Measurements from ENCODE around the gene ATP10A. TPM values are rescaled to one million over a fixed set of nuclear protein-coding genes. Genes with fewer than 3 reads are reported as not detected.

The ATP10A gene
- total and polyA plus RNA-seq, 7 donors: 0.08 to 0.60 (median 0.36) TPM

DNA sequence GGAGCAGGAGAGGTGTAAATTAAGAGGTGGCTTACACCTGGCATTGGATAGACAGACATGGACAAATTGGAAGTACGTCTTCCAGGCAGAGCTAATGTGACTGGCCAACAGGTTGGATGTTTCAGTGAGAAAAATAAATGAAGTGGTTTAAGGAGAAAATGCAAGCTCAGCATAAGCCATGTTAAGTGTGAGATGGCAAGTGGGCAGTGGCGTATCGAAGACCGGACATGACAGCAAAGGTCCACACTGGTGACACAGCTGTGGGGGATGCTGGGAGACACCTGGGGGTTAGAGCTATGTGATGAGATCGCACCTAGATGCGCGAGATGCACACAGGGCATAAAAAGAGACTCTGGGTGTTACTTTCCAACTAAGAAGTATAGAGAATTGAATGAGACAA is 3.7 kb upstream of the ATP10A start:
- H3K9me3 ChIP-seq: no peaks in the 10 kb centered on the region
- H3K4me3 ChIP-seq: no peak overlapping the region
- intact Hi-C loops (cut with DNase I): loop anchor here in 1 of 2 donors (10.0 kb wide), 1 partner anchor 52 kb away; no protein-coding TSS in a partner anchor
- H3K27ac ChIP-seq: no peak overlapping the region
- WGBS, 3 donors: 95 to 96% (median 95%) methylated on average over 7 of the region's 7 CpGs
- no peak for ATAC-seq
- peaks cover 0 to 7% (median 2%) of the 10 kb centered on the region in 3 donors for H3K27me3 ChIP-seq (ENCODE audit: insufficient read depth in 3 of 3, low read length in 2 of 3)
- no peaks in the 10 kb centered on the region for H3K36me3 ChIP-seq (ENCODE audit: insufficient read depth in 1 of 2, low read depth in 1 of 2)
- TF ChIP-seq, protein P1, sequence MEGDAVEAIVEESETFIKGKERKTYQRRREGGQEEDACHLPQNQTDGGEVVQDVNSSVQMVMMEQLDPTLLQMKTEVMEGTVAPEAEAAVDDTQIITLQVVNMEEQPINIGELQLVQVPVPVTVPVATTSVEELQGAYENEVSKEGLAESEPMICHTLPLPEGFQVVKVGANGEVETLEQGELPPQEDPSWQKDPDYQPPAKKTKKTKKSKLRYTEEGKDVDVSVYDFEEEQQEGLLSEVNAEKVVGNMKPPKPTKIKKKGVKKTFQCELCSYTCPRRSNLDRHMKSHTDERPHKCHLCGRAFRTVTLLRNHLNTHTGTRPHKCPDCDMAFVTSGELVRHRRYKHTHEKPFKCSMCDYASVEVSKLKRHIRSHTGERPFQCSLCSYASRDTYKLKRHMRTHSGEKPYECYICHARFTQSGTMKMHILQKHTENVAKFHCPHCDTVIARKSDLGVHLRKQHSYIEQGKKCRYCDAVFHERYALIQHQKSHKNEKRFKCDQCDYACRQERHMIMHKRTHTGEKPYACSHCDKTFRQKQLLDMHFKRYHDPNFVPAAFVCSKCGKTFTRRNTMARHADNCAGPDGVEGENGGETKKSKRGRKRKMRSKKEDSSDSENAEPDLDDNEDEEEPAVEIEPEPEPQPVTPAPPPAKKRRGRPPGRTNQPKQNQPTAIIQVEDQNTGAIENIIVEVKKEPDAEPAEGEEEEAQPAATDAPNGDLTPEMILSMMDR (IDR thresholded peaks at IDR 0.05): no peak
- H3K4me1 ChIP-seq: peaks cover 4% of the 10 kb centered on the region
- no peak for DNase-seq

DNA sequence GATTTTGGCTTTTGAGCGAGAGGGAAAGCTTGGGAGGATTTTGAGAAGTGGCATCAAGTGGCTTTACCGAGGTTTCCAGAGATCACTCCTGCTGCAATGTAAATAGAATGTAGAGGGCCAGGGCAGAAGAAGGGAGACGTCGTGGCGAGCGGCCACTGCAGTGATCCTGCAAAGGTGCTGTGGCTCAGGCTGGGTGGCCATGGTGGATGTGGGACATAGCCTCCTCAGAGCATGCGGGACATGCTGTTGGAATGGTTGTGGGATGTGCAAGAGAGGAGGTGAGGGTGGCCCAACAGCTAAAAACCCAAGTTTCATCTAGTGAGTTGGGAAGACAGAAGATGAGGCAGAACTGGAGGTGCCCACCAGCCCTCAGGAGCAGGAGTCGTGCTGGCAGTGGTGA is 3.1 kb upstream of the ATP10A start:
- no peaks in the 10 kb centered on the region for H3K9me3 ChIP-seq
- no peaks in the 10 kb centered on the region for H3K36me3 ChIP-seq (ENCODE audit: insufficient read depth in 1 of 2, low read depth in 1 of 2)
- TF ChIP-seq, protein P1 (IDR thresholded peaks at IDR 0.05): no peak
- H3K27me3 ChIP-seq (ENCODE audit: insufficient read depth in 3 of 3, low read length in 2 of 3): peaks cover 0 to 13% (median 2%) of the 10 kb centered on the region in 3 donors
- H3K27ac ChIP-seq: no peak overlapping the region
- DNase-seq: no peak
- no peak overlapping the region for H3K4me3 ChIP-seq
- 92 to 97% (median 97%) methylated on average over 8 of the region's 8 CpGs for WGBS, 3 donors
- intact Hi-C loops (cut with DNase I): loop anchor here in 1 of 2 donors (10.0 kb wide), 1 partner anchor 51 kb away; no protein-coding TSS in a partner anchor
- ATAC-seq: no peak
- peaks cover 11% of the 10 kb centered on the region for H3K4me1 ChIP-seq

DNA sequence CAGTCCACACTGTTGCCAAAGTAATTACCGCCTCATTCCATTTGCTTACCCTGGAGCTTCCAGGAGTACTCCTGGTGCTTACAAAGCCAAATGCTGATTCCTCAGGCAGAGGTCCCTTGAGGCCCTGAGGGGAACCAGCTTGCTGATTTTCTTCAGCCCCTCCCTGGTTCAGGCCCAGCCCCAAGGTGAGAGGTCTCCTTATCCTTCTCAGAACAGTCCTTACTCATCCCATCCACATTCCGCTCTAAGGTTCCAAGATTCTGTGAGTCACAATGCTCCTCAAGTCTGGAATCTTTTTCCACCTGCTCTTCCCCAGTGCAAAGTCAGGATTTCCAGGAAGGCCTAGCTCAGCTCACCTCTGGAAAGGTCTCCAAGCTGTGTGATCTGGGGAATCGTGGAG is 1.8 kb upstream of the ATP10A start:
- intact Hi-C loops (cut with DNase I): loop anchor here in 1 of 2 donors (10.0 kb wide), 1 partner anchor 50 kb away; no protein-coding TSS in a partner anchor
- Histone ChIP-seq H3K27ac (no peak overlapping the region), H3K9me3 (no peaks in the 10 kb centered on the region), H3K27me3 (ENCODE audit: insufficient read depth in 3 of 3, low read length in 2 of 3) (peaks cover 0 to 15% (median 2%) of the 10 kb centered on the region in 3 donors), H3K4me3 (no peak overlapping the region), H3K36me3 (ENCODE audit: insufficient read depth in 1 of 2, low read depth in 1 of 2) (no peaks in the 10 kb centered on the region), H3K4me1 (peaks cover 19% of the 10 kb centered on the region)
- WGBS, 3 donors: 93 to 99% (median 94%) methylated on average over 3 of the region's 3 CpGs
- DNase-seq (no peak), ATAC-seq (no peak)
- TF ChIP-seq, protein P1 (IDR thresholded peaks at IDR 0.05): no peak

DNA sequence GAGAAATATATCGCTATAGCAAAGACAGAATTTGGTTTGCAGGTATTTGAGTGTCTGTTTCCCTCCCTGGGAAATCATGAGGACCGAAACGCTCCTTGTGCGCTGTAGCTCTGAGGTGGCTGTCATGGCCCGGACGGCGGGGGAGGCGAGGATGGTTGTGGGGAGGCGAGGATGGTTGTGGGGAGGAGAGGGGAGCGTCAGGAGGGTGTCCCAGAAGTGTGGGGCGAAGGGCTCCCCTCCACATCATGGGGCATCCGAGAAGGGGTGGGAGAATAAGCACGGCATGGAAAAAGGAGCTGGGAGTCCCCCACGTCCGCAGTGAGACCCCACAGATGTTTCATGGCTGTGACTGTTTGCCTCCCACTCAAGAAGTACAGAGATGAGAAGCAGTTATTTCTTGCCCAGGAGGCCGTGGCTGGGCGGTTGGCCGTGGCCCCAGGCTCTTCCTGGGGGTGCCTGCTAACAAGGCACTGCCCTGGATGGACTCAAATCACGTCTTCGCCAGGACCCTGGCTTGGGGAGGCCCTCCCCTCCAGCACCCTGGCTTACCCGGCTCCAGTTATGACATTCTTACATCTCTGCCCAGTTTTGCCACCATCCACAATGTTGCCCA is 947 bp upstream of the ATP10A start:
- Histone ChIP-seq H3K27ac (no peak overlapping the region), H3K4me3 (peak overlapping the region; percentile 67), H3K27me3 (ENCODE audit: insufficient read depth in 3 of 3, low read length in 2 of 3) (peaks cover 0 to 15% (median 2%) of the 10 kb centered on the region in 3 donors), H3K36me3 (ENCODE audit: insufficient read depth in 1 of 2, low read depth in 1 of 2) (no peaks in the 10 kb centered on the region), H3K4me1 (peaks cover 19% of the 10 kb centered on the region), H3K9me3 (no peaks in the 10 kb centered on the region)
- 86 to 89% (median 88%) methylated on average over 21 of the region's 21 CpGs for WGBS, 3 donors
- TF ChIP-seq, protein P1 (IDR thresholded peaks at IDR 0.05): no peak
- intact Hi-C loops (cut with DNase I): loop anchor here in 1 of 2 donors (10.0 kb wide), 1 partner anchor 49 kb away; no protein-coding TSS in a partner anchor
- no peak for ATAC-seq
- no peak for DNase-seq
